Hematopoietic multipotent progenitor cell treated with erythropoietin and hydrocortisone succinate and interleukin-3 and kit ligand, for 17 days (in vitro differentiated cells): ENCODE measurements around the gene MS4A10.

ENCODE experiments used
- DNase-seq: peaks from one replicate; pipeline ENCODE4 v3.0.0-alpha.2; 2015; ENCODE audit warnings: low spot score

MS4A10 gene

GRCh38 chr11:60830478-60831142, 45.5 kb downstream of the MS4A10 start:
- DNase-seq = no peak

GRCh38 chr11:60831143-60831500, 46.0 kb downstream of the MS4A10 start:
- DNase-seq = peak; percentile 84

GRCh38 chr11:60831501-60832079, 46.5 kb downstream of the MS4A10 start:
- peak; percentile 15 for DNase-seq

- no peak for DNase-seq
Measured at GRCh38 chr11:60834742-60835533, 49.8 kb downstream of the MS4A10 start.

- no peak for DNase-seq
Measured at GRCh38 chr11:60835534-60835846, 50.4 kb downstream of the MS4A10 start.

GRCh38 chr11:60836866-60837515, 51.9 kb downstream of the MS4A10 start:
- DNase-seq = no peak

- no peak for DNase-seq
Measured at GRCh38 chr11:60838132-60838531, 53.0 kb downstream of the MS4A10 start.

- DNase-seq = no peak
Measured at GRCh38 chr11:60840470-60841430, 55.6 kb downstream of the MS4A10 start.

GRCh38 chr11:60841797-60842667, 56.9 kb downstream of the MS4A10 start, which contains the start of gene CCDC86:
Gene CCDC86, plus strand, starts transcription at chr11:60842113. Its CDS starts 12 bp downstream, at chr11:60842125.
- peak; percentile 92 for DNase-seq

GRCh38 chr11:60842668-60843600, 57.8 kb downstream of the MS4A10 start:
- no peak for DNase-seq

GRCh38 chr11:60844045-60844869, 59.1 kb downstream of the MS4A10 start:
- DNase-seq = no peak

GRCh38 chr11:60844870-60845221, 59.7 kb downstream of the MS4A10 start:
- no peak for DNase-seq

GRCh38 chr11:60845338-60845737, 60.2 kb downstream of the MS4A10 start:
- no peak for DNase-seq

- DNase-seq = no peak
Measured at GRCh38 chr11:60847281-60847680, 62.1 kb downstream of the MS4A10 start.

GRCh38 chr11:60847896-60848295, 62.8 kb downstream of the MS4A10 start:
- no peak for DNase-seq

GRCh38 chr11:60848714-60849151, 63.6 kb downstream of the MS4A10 start:
- no peak for DNase-seq

- no peak for DNase-seq
Measured at GRCh38 chr11:60849641-60850520, 64.7 kb downstream of the MS4A10 start.
